ENCODE data around the gene MLPH.

DNA sequence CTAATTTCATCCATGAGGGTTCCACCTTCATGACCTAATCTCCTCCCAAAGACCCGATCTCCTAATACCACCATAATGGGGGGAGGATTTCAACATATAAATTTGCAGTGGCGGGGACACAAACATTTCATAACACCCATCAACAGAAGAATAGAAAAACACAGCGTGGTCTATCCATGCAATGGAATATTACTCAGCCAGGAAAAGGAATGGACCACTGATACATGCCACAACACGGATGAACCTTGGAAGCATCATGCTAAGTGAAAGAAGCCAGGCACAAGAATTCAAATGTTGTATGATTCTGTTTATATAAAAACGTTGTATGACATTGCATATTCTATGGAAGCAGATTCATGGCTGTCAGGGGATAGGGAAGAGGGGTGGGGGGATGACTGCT is 82.0 kb downstream of the MLPH start:
- TF ChIP-seq, protein P1, sequence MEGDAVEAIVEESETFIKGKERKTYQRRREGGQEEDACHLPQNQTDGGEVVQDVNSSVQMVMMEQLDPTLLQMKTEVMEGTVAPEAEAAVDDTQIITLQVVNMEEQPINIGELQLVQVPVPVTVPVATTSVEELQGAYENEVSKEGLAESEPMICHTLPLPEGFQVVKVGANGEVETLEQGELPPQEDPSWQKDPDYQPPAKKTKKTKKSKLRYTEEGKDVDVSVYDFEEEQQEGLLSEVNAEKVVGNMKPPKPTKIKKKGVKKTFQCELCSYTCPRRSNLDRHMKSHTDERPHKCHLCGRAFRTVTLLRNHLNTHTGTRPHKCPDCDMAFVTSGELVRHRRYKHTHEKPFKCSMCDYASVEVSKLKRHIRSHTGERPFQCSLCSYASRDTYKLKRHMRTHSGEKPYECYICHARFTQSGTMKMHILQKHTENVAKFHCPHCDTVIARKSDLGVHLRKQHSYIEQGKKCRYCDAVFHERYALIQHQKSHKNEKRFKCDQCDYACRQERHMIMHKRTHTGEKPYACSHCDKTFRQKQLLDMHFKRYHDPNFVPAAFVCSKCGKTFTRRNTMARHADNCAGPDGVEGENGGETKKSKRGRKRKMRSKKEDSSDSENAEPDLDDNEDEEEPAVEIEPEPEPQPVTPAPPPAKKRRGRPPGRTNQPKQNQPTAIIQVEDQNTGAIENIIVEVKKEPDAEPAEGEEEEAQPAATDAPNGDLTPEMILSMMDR (conservative IDR thresholded peaks at IDR 0.05) = no peak
- no peak for TF ChIP-seq ZFX (IDR thresholded peaks at IDR 0.05)

All from C4-2B (cell line).